ENCODE data around the gene BAHCC1. TPM values are rescaled to one million over a fixed set of nuclear protein-coding genes. Genes with fewer than 3 reads are reported as not detected.

BAHCC1 gene
- total RNA-seq, 2 experiments from 2014 or later, result 0.20 to 0.41 TPM

DNA sequence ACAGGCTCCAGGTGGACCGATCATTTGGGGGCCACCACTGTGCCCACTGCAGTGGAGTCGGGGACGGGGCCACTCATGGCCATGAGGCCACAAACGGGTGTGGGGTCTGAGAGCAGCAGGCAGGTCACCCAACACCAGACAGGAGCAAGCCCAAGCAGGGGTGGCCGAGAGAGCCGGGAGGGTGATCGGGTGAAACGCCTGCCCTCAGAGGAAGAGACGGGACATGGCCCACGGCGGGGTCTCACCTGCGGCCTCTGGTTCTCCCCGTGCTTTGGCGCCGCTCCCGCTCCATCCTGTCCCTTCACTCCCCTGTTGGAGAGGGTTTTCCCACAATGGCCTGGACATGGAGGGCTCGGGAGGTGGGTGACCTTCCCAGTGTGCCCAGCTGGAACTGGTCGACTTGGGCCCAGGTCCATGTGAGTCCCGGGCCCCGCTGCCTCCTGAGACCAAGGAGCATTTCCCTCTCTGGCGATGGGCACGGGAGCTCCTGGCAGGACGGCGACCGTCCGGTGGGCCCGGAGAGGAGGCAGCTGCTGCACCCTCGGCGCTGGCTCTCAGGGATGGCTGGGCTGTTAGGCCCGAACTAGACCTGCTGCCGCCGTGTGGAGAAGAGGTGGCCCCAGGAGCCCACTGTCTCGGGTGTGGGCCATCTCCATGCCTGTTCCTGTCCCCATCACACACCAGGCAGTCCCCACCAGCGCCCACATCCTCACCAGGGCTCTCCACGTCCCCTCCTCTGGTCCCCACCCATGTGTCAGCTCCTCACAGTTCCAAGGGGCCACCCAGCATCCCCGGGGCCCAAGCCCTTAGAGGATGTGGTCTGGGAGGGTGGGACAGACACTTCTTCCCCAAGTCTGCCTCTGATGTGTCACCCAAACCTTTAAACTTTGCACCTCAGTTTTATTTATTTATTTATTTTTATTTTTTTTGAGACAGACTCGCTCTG is 13.4 kb upstream of the BAHCC1 start:
- Histone ChIP-seq H3K27me3 (ENCODE audit: control insufficient read depth in 1 of 2, insufficient read depth in 2 of 2, low read length in 2 of 2) (peaks cover 14 to 28% of the 10 kb centered on the region in 2 experiments), H3K27ac (ENCODE audit: low read depth in 1 of 2, low read length in 2 of 2) (no peak overlapping the region), H3K4me1 (ENCODE audit: insufficient read depth, low read length) (peaks cover 6% of the 10 kb centered on the region), H3K9me3 (ENCODE audit: control insufficient read depth in 1 of 2, insufficient read depth in 1 of 2, low read length in 2 of 2) (peaks cover 0 to 7% of the 10 kb centered on the region in 2 experiments), H3K36me3 (ENCODE audit: insufficient read depth, low read length) (no peaks in the 10 kb centered on the region), H3K4me3 (ENCODE audit: low read length) (no peak overlapping the region)
- peaks cover 27% of the 10 kb centered on the region for H3K27me3 Mint-ChIP-seq
- ChIA-PET POLR2A (no interaction called here), CTCF (no interaction called here)
- H3K9me3 Mint-ChIP-seq, result no peaks in the 10 kb centered on the region
- intact Hi-C loops (cut with DNase I, micrococcal nuclease), result no loop called here
- no peak overlapping the region for H3K4me3 Mint-ChIP-seq
- H3K36me3 Mint-ChIP-seq (ENCODE audit: low read depth), result no peaks in the 10 kb centered on the region
- DNase-seq (peak in 1 of 14 experiments; percentile 69), ATAC-seq (ENCODE audit: poor library complexity) (no peak)
- no peak overlapping the region for H3K27ac Mint-ChIP-seq
- TF ChIP-seq, protein P1, sequence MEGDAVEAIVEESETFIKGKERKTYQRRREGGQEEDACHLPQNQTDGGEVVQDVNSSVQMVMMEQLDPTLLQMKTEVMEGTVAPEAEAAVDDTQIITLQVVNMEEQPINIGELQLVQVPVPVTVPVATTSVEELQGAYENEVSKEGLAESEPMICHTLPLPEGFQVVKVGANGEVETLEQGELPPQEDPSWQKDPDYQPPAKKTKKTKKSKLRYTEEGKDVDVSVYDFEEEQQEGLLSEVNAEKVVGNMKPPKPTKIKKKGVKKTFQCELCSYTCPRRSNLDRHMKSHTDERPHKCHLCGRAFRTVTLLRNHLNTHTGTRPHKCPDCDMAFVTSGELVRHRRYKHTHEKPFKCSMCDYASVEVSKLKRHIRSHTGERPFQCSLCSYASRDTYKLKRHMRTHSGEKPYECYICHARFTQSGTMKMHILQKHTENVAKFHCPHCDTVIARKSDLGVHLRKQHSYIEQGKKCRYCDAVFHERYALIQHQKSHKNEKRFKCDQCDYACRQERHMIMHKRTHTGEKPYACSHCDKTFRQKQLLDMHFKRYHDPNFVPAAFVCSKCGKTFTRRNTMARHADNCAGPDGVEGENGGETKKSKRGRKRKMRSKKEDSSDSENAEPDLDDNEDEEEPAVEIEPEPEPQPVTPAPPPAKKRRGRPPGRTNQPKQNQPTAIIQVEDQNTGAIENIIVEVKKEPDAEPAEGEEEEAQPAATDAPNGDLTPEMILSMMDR (IDR thresholded peaks at IDR 0.05), result no peak
- H3K4me1 Mint-ChIP-seq (ENCODE audit: low read depth), result no peaks in the 10 kb centered on the region

- CTCF ChIA-PET, result no interaction called here
- no peaks in the 10 kb centered on the region for H3K4me1 Mint-ChIP-seq (ENCODE audit: low read depth)
- peaks cover 14% of the 10 kb centered on the region for H3K4me1 ChIP-seq (ENCODE audit: insufficient read depth, low read length)
- H3K4me3 Mint-ChIP-seq, result no peak overlapping the region
- no peaks in the 10 kb centered on the region for H3K36me3 Mint-ChIP-seq (ENCODE audit: low read depth)
- POLR2A ChIA-PET, result no interaction called here
- H3K9me3 ChIP-seq (ENCODE audit: control insufficient read depth in 1 of 2, insufficient read depth in 1 of 2, low read length in 2 of 2), result peaks cover 0 to 7% of the 10 kb centered on the region in 2 experiments
- H3K27me3 Mint-ChIP-seq, result peaks cover 29% of the 10 kb centered on the region
- no peak overlapping the region for H3K4me3 ChIP-seq (ENCODE audit: low read length)
- ATAC-seq (ENCODE audit: poor library complexity), result no peak
- no peaks in the 10 kb centered on the region for H3K36me3 ChIP-seq (ENCODE audit: insufficient read depth, low read length)
- H3K27me3 ChIP-seq (ENCODE audit: control insufficient read depth in 1 of 2, insufficient read depth in 2 of 2, low read length in 2 of 2), result peaks cover 19 to 36% of the 10 kb centered on the region in 2 experiments
- H3K27ac Mint-ChIP-seq, result no peak overlapping the region
- TF ChIP-seq, protein P1 (IDR thresholded peaks at IDR 0.05), result no peak
- no peaks in the 10 kb centered on the region for H3K9me3 Mint-ChIP-seq
- no peak for DNase-seq
- intact Hi-C loops (cut with DNase I, micrococcal nuclease), result no loop called here
- H3K27ac ChIP-seq (ENCODE audit: low read depth in 1 of 2, low read length in 2 of 2), result no peak overlapping the region
These were observed 12.4 kb upstream of the BAHCC1 start for GRCh38 chr17:81382851-81383250.

- H3K4me1 Mint-ChIP-seq (ENCODE audit: low read depth), result no peaks in the 10 kb centered on the region
- intact Hi-C loops (cut with DNase I, micrococcal nuclease), result no loop called here
- no peak overlapping the region for H3K27ac Mint-ChIP-seq
- peaks cover 15% of the 10 kb centered on the region for H3K4me1 ChIP-seq (ENCODE audit: insufficient read depth, low read length)
- no peak overlapping the region for H3K4me3 Mint-ChIP-seq
- H3K4me3 ChIP-seq (ENCODE audit: low read length), result no peak overlapping the region
- no peak for ATAC-seq (ENCODE audit: poor library complexity)
- ChIA-PET POLR2A (no interaction called here), CTCF (no interaction called here)
- H3K27me3 ChIP-seq (ENCODE audit: control insufficient read depth in 1 of 2, insufficient read depth in 2 of 2, low read length in 2 of 2), result peaks cover 28 to 44% of the 10 kb centered on the region in 2 experiments
- H3K36me3 ChIP-seq (ENCODE audit: insufficient read depth, low read length), result no peaks in the 10 kb centered on the region
- H3K9me3 Mint-ChIP-seq, result no peaks in the 10 kb centered on the region
- no peak overlapping the region for H3K27ac ChIP-seq (ENCODE audit: low read depth in 1 of 2, low read length in 2 of 2)
- TF ChIP-seq, protein P1 (IDR thresholded peaks at IDR 0.05), result no peak
- DNase-seq, result no peak
- H3K36me3 Mint-ChIP-seq (ENCODE audit: low read depth), result no peaks in the 10 kb centered on the region
- peaks cover 0 to 11% of the 10 kb centered on the region in 2 experiments for H3K9me3 ChIP-seq (ENCODE audit: control insufficient read depth in 1 of 2, insufficient read depth in 1 of 2, low read length in 2 of 2)
- H3K27me3 Mint-ChIP-seq, result peaks cover 37% of the 10 kb centered on the region
These were observed 11.5 kb upstream of the BAHCC1 start for GRCh38 chr17:81383504-81384421.

Data from CD4-positive, alpha-beta T cell (primary cell).